SK-N-SH treated with all-trans-retinoic acid at 6 μM for 48 hours (cell line): ENCODE measurements around the gene SIN3A.

Experiments
- ARNTL ChIP-seq: fragments of 450-650 bp; formaldehyde crosslinking; IDR thresholded peaks from 2 replicates; pipeline ENCODE4 v1.5.0; 2020; ENCODE audit warnings: low read depth, mild to moderate bottlenecking, moderate library complexity, borderline replicate concordance
- CREB5 ChIP-seq: fragments of 250-450 bp; sonication (Bioruptor Pico); IDR thresholded peaks from 2 replicates; pipeline ENCODE4 v1.5.1; 2020; ENCODE audit warnings: low read depth, mild to moderate bottlenecking, moderate library complexity
- CSDC2 ChIP-seq: fragments of 250-450 bp; sonication (Bioruptor Pico); IDR thresholded peaks from 2 replicates; pipeline ENCODE4 v1.5.0; 2020; ENCODE audit warnings: mild to moderate bottlenecking, moderate library complexity
- CSRNP3 ChIP-seq: fragments of 250-450 bp; sonication (Bioruptor Pico); IDR thresholded peaks from 2 replicates; pipeline ENCODE4 v1.5.1; 2021; ENCODE audit warnings: mild to moderate bottlenecking, moderate library complexity
- GLIS3 ChIP-seq: fragments of 250-450 bp; sonication (Bioruptor Pico); IDR thresholded peaks from 2 replicates; pipeline ENCODE4 v1.5.0; 2020; ENCODE audit warnings: mild to moderate bottlenecking, moderate library complexity
- OSR1 ChIP-seq: fragments of 250-450 bp; sonication (Bioruptor Pico); IDR thresholded peaks from 2 replicates; pipeline ENCODE4 v1.8.0; 2022; ENCODE audit warnings: moderate library complexity, mild to moderate bottlenecking, inconsistent platforms
- PATZ1 ChIP-seq: fragments of 250-450 bp; sonication (Bioruptor Pico); IDR thresholded peaks from 2 replicates; pipeline ENCODE4 v1.8.0; 2020; ENCODE audit warnings: mild to moderate bottlenecking, moderate library complexity, borderline replicate concordance
- RARB ChIP-seq: fragments of 250-450 bp; sonication (Bioruptor Pico); IDR thresholded peaks from 2 replicates; pipeline ENCODE4 v1.8.0; 2021; ENCODE audit warnings: mild to moderate bottlenecking, moderate library complexity
- TOX ChIP-seq: fragments of 250-450 bp; sonication (Bioruptor Pico); IDR thresholded peaks from 2 replicates; pipeline ENCODE4 v1.8.0; 2021; ENCODE audit warnings: mild to moderate bottlenecking, moderate library complexity, borderline replicate concordance
- ZFP3 ChIP-seq: fragments of 250-450 bp; sonication (Bioruptor Pico); IDR thresholded peaks from 2 replicates; pipeline ENCODE4 v1.5.0; 2020; ENCODE audit warnings: mild to moderate bottlenecking, moderate library complexity
- ZFP30 ChIP-seq: fragments of 450-650 bp; formaldehyde crosslinking; IDR thresholded peaks from 2 replicates; pipeline ENCODE4 v1.5.0; 2022; ENCODE audit warnings: mild to moderate bottlenecking, moderate library complexity
- ZNF565 ChIP-seq: fragments of 450-650 bp; formaldehyde crosslinking; conservative IDR thresholded peaks from 2 replicates; pipeline ENCODE4 v1.5.0; 2020; ENCODE audit warnings: low read depth, mild to moderate bottlenecking, moderate library complexity
- ZNF70 ChIP-seq: fragments of 450-650 bp; formaldehyde crosslinking; IDR thresholded peaks from 2 replicates; pipeline ENCODE4 v1.5.0; 2020; ENCODE audit warnings: mild to moderate bottlenecking, moderate library complexity
- ZNF8 ChIP-seq: fragments of 450-650 bp; formaldehyde crosslinking; IDR thresholded peaks from 2 replicates; pipeline ENCODE4 v1.5.0; 2020; ENCODE audit warnings: mild to moderate bottlenecking, moderate library complexity

- TF ChIP-seq ZFP3 (CRISPR knock-in tag) (no peak), CREB5 (CRISPR knock-in tag) (no peak), GLIS3 (CRISPR knock-in tag) (no peak), ZNF565 (CRISPR knock-in tag) (no peak), CSRNP3 (CRISPR knock-in tag) (no peak), TOX (no peak), ZNF8 (CRISPR knock-in tag) (no peak), RARB (CRISPR knock-in tag) (no peak), ZNF70 (CRISPR knock-in tag) (no peak), PATZ1 (CRISPR knock-in tag) (no peak), CSDC2 (CRISPR knock-in tag) (no peak), ZFP30 (CRISPR knock-in tag) (no peak), ARNTL (CRISPR knock-in tag) (no peak), OSR1 (CRISPR knock-in tag) (no peak)
These were observed 84.5 kb downstream of the SIN3A start for GRCh38 chr15:75367006-75367405.
